ENCODE data around the gene ATXN1.
"Not testable (repeated sequence)": the region's sequence is repeated elsewhere in the genome, so short reads cannot be mapped to it uniquely, and the experiment has no call there.

Gene ATXN1

DNA sequence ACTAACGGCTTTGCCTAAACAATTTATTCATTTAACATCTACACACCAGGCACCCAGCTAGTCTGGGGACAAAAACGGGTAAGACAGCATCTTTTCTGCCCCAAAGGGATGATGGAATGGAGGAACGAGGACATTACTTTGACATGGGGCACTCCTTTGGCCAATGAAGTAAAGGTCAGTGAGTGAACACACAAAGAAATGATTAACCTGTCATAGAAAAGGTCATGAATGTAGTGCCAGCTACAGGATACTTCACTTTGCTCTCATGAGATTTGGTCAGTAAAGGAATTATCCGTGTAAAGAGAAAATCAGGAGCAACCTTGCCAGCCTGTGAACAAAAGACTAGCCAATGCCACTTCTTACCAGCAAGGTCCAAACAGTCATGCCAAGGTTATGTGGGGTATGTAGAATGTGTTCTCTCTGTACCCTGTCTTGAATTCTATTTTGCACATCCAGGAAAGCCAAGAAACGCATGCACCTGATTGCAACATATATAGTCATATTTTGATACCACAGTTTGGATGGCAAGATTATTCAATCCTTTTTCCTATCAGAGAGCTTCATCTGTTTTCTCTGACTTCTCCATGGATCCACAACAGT lies 377.6 kb downstream of the ATXN1 start:
- Histone ChIP-seq H3K27ac (ENCODE audit: low read depth, low read length) (no peak overlapping the region), H3K79me2 (ENCODE audit: control insufficient read depth, low read length) (no peaks in the 10 kb centered on the region)
- TF ChIP-seq, protein P1, sequence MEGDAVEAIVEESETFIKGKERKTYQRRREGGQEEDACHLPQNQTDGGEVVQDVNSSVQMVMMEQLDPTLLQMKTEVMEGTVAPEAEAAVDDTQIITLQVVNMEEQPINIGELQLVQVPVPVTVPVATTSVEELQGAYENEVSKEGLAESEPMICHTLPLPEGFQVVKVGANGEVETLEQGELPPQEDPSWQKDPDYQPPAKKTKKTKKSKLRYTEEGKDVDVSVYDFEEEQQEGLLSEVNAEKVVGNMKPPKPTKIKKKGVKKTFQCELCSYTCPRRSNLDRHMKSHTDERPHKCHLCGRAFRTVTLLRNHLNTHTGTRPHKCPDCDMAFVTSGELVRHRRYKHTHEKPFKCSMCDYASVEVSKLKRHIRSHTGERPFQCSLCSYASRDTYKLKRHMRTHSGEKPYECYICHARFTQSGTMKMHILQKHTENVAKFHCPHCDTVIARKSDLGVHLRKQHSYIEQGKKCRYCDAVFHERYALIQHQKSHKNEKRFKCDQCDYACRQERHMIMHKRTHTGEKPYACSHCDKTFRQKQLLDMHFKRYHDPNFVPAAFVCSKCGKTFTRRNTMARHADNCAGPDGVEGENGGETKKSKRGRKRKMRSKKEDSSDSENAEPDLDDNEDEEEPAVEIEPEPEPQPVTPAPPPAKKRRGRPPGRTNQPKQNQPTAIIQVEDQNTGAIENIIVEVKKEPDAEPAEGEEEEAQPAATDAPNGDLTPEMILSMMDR (IDR thresholded peaks at IDR 0.05; ENCODE audit: low read depth, low read length, poor library complexity, severe bottlenecking), result no peak
- no peak for TF ChIP-seq EZH2phosphoT487 (IDR thresholded peaks at IDR 0.05; ENCODE audit: borderline replicate concordance, low read length)

DNA sequence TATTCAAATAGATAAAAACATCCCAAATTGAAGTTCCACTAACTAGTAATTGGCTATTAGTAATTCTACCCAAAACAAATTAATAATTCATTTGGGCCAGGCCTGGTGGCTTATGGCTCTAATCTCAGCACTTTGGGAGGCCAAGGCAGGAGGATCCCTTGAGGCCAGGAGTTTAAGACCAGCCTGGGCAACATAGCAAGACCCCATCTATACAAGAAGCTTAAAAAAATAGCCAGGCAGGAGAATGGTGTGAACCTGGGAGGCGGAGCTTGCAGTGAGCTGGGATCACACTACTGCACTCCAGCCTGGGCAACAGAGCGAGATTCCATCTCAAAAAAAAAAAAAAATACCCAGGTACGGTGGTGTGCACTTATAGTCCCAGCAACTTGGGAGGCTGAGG lies 379.3 kb downstream of the ATXN1 start:
- not testable (repeated sequence) for H3K4me2 ChIP-seq (ENCODE audit: low read length); H4K20me1 ChIP-seq (ENCODE audit: control insufficient read depth, insufficient read depth, low read depth, low read length); H3K4me3 ChIP-seq (ENCODE audit: low read length); H3K36me3 ChIP-seq (ENCODE audit: control insufficient read depth, low read length); H3F3A ChIP-seq (ENCODE audit: control insufficient read depth, insufficient read depth); H3K9me3 ChIP-seq (ENCODE audit: control insufficient read depth, insufficient read depth, low read length); H3K27me3 ChIP-seq (ENCODE audit: control insufficient read depth, low read length); H3K79me2 ChIP-seq (ENCODE audit: control insufficient read depth, low read length); H3K9me2 ChIP-seq (replicated peaks; ENCODE audit: control insufficient read depth, low read length); H3K27ac ChIP-seq (ENCODE audit: low read depth, low read length)
- H3K4me1 ChIP-seq (ENCODE audit: control insufficient read depth, low read length), result peaks cover 37% of the 10 kb centered on the region

More for the DNA sequence above, 377.6 kb downstream of the ATXN1 start:
- Histone ChIP-seq H3K27me3 (ENCODE audit: control insufficient read depth, low read length) (no peaks in the 10 kb centered on the region), H3K4me3 (ENCODE audit: low read length) (no peak overlapping the region), H3K4me2 (ENCODE audit: low read length) (no peak overlapping the region), H3K4me1 (ENCODE audit: control insufficient read depth, low read length) (peaks cover 25% of the 10 kb centered on the region), H3K9me3 (ENCODE audit: control insufficient read depth, insufficient read depth, low read length) (no peaks in the 10 kb centered on the region), H3K36me3 (ENCODE audit: control insufficient read depth, low read length) (no peaks in the 10 kb centered on the region), H3F3A (ENCODE audit: control insufficient read depth, insufficient read depth) (no peaks in the 10 kb centered on the region), H4K20me1 (ENCODE audit: control insufficient read depth, insufficient read depth, low read depth, low read length) (no peaks in the 10 kb centered on the region), H3K9me2 (replicated peaks; ENCODE audit: control insufficient read depth, low read length) (no peaks in the 10 kb centered on the region)

DNA sequence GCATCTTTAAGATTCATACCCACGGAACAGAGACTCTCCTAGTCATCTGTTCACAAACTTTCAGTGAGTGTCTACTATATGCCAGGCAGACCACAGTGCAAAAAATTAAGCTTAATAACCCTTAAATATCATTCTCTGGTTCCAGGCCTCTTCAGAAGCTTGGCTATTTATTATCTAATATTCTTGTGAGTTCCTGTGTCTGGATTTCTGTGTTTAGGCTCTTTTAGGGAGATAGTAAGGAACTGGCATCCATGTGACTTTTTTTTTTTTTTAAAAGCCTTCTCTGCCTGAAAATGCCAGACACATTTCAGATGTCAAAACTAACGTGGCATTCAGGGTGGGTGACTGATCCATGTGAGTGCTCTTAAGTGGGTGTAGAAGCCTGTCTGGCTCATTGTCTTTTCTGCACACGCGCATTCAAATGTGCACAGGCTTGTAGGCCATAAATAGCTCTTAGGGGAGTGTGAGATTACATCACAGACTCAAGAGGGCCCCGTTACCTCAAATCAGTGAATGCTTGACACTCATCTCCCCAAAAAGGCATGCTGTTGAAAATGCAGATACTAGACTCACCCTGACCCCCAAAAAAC lies 380.9 kb downstream of the ATXN1 start:
- peak overlapping the region; percentile 28 for H3K27ac ChIP-seq (ENCODE audit: low read depth, low read length)
- H3K36me3 ChIP-seq (ENCODE audit: control insufficient read depth, low read length), result no peaks in the 10 kb centered on the region
- H3K9me2 ChIP-seq (replicated peaks; ENCODE audit: control insufficient read depth, low read length), result no peaks in the 10 kb centered on the region
- H3K27me3 ChIP-seq (ENCODE audit: control insufficient read depth, low read length), result no peaks in the 10 kb centered on the region
- H3K4me3 ChIP-seq (ENCODE audit: low read length), result peak overlapping the region; percentile 50
- H3K79me2 ChIP-seq (ENCODE audit: control insufficient read depth, low read length), result peaks cover 7% of the 10 kb centered on the region
- H3K9me3 ChIP-seq (ENCODE audit: control insufficient read depth, insufficient read depth, low read length), result no peaks in the 10 kb centered on the region
- H4K20me1 ChIP-seq (ENCODE audit: control insufficient read depth, insufficient read depth, low read depth, low read length), result no peaks in the 10 kb centered on the region
- peak overlapping the region; percentile 62 for H3K4me2 ChIP-seq (ENCODE audit: low read length)
- no peaks in the 10 kb centered on the region for H3F3A ChIP-seq (ENCODE audit: control insufficient read depth, insufficient read depth)
- H3K4me1 ChIP-seq (ENCODE audit: control insufficient read depth, low read length), result peaks cover 54% of the 10 kb centered on the region
- no peak for TF ChIP-seq EZH2phosphoT487 (IDR thresholded peaks at IDR 0.05; ENCODE audit: borderline replicate concordance, low read length)
- TF ChIP-seq, protein P1 (IDR thresholded peaks at IDR 0.05; ENCODE audit: low read depth, low read length, poor library complexity, severe bottlenecking), result no peak

DNA sequence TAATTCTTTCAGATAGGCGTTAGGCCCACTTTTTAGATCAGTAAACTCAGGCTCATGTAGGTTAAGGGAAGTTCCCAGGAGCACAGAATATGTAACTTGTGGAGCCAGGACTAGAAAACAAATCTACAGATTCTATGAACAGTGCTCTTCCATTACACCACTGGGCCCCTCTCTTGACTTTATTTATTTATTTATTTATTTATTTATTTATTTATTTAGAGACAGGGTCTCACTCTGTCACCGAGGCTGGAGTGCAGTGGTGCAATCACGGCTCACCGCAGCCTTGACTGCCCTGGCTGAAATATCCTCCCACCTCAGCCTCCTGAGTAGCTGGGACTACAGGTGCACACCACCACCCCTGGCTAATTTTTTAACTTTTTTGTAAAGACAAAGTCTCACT lies 382.9 kb downstream of the ATXN1 start:
- H3K79me2 ChIP-seq (ENCODE audit: control insufficient read depth, low read length); H3K9me2 ChIP-seq (replicated peaks; ENCODE audit: control insufficient read depth, low read length); H3K4me2 ChIP-seq (ENCODE audit: low read length); H3K4me3 ChIP-seq (ENCODE audit: low read length); H3F3A ChIP-seq (ENCODE audit: control insufficient read depth, insufficient read depth); H4K20me1 ChIP-seq (ENCODE audit: control insufficient read depth, insufficient read depth, low read depth, low read length); H3K27me3 ChIP-seq (ENCODE audit: control insufficient read depth, low read length); H3K9me3 ChIP-seq (ENCODE audit: control insufficient read depth, insufficient read depth, low read length); H3K27ac ChIP-seq (ENCODE audit: low read depth, low read length); H3K36me3 ChIP-seq (ENCODE audit: control insufficient read depth, low read length): not testable (repeated sequence)
- H3K4me1 ChIP-seq (ENCODE audit: control insufficient read depth, low read length), result peaks cover 73% of the 10 kb centered on the region
